Measurements from ENCODE around the gene NTM.

NTM gene

DNA sequence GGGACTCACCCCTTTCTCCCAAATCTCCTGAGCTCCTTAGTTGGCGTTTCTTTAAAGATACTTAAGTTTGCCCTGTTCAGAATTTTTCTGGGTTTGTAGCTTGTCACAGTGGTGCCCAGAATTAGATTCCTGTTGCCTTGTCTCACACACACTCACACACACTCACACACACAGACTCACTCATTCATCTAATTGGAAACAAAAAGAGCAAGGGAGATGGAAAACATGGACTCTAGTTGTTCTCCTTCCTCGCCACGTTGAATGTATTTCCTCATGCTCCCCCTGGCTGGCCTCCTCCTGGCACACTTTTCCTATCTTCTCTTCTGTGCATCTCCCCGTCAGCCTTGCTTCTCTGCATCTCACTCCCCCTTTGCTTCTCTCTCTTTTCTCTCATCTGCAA lies 752.3 kb downstream of the NTM start:
- TF ChIP-seq POU2F2 (IDR thresholded peaks at IDR 0.05; ENCODE audit: low read depth, low read length) (no peak), POLR2AphosphoS5 (IDR thresholded peaks at IDR 0.05; ENCODE audit: low read depth, low read length) (no peak), SPI1 (IDR thresholded peaks at IDR 0.05; ENCODE audit: low read depth, low read length) (no peak), POLR2A (IDR thresholded peaks at IDR 0.05; ENCODE audit: low read depth, low read length) (no peak), TAF1 (IDR thresholded peaks at IDR 0.05; ENCODE audit: low read depth, low read length) (no peak), PAX5 (IDR thresholded peaks at IDR 0.05; ENCODE audit: insufficient read depth, low read length, severe bottlenecking) (no peak)
- FAIRE-seq: no peak
- DNase-seq (ENCODE audit: insufficient read length, low spot score): no peak

DNA sequence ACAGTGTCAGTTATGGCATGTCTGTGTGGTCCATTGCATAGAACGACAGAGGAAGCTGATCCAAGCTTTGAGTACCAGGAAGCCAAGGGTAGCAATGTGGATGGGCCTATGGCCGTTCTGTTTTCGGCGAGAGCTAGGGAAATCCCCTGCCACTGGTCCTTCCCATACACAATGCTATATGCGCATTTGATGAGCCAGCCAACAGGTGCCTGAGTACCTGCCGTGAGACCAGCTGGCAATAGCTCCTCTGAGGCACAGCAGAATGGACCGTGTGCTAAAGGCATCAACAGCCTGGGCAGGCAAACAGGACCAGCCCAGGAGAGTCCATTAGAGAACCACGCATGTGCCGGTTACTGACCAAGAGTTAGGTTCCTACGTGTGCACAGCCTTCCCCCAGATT lies 753.0 kb downstream of the NTM start:
- no peak for TF ChIP-seq TAF1 (IDR thresholded peaks at IDR 0.05; ENCODE audit: low read depth, low read length)
- no peak for TF ChIP-seq POLR2A (IDR thresholded peaks at IDR 0.05; ENCODE audit: low read depth, low read length)
- TF ChIP-seq POU2F2 (IDR thresholded peaks at IDR 0.05; ENCODE audit: low read depth, low read length): no peak
- TF ChIP-seq SPI1 (IDR thresholded peaks at IDR 0.05; ENCODE audit: low read depth, low read length): no peak
- no peak for TF ChIP-seq PAX5 (IDR thresholded peaks at IDR 0.05; ENCODE audit: insufficient read depth, low read length, severe bottlenecking)
- TF ChIP-seq POLR2AphosphoS5 (IDR thresholded peaks at IDR 0.05; ENCODE audit: low read depth, low read length): no peak
- FAIRE-seq (no peak), DNase-seq (ENCODE audit: insufficient read length, low spot score) (no peak)

DNA sequence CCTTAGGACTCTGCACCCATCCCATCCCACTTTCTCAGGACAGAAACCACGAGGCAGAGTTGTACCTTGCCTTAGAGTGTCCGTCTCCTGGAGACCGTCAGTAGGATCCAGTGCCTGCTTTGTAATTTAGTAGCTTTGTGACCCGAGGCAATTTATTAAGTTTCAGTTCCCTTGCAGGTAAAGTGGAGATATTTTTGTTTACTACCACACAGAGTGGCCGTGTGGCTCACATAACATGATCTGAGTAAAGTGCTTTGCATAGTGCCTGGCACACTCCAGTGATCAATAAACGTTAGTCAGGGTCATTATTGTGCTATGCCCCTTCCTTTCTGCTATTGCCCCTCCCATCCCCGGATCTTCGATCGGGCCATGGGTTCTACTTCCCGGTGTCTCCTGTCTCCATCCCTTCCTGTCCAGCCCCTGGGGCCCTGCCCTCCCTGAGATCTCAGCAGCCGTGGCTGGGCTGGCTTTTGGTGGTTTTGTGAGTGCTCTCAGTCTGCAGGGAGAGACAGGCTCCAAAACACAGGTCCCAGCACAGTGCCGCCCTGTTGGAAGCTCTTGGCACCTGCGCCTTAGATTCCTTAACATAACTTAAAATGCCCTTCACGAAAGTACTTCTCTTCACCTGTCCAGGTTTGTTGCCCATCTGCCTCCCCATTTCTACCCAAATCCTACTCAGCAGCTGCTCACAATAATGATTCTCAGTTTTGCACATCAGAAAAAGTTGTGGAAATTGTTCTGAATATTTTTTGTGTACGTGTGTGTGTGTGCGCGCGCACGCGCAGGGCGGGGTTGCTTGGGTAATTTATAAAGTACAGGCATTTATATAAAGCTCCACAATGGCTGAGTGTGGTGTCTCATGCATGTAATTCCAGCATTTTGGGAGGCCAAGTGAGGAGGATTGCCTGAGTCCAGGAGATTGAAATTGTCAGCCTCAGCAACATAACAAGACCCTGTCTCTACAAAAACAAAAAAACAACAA lies 753.7 kb downstream of the NTM start:
- TF ChIP-seq TAF1 (IDR thresholded peaks at IDR 0.05; ENCODE audit: low read depth, low read length): no peak
- TF ChIP-seq SPI1 (IDR thresholded peaks at IDR 0.05; ENCODE audit: low read depth, low read length): peak; percentile 85
- no peak for FAIRE-seq
- DNase-seq (ENCODE audit: insufficient read length, low spot score): no peak

DNA sequence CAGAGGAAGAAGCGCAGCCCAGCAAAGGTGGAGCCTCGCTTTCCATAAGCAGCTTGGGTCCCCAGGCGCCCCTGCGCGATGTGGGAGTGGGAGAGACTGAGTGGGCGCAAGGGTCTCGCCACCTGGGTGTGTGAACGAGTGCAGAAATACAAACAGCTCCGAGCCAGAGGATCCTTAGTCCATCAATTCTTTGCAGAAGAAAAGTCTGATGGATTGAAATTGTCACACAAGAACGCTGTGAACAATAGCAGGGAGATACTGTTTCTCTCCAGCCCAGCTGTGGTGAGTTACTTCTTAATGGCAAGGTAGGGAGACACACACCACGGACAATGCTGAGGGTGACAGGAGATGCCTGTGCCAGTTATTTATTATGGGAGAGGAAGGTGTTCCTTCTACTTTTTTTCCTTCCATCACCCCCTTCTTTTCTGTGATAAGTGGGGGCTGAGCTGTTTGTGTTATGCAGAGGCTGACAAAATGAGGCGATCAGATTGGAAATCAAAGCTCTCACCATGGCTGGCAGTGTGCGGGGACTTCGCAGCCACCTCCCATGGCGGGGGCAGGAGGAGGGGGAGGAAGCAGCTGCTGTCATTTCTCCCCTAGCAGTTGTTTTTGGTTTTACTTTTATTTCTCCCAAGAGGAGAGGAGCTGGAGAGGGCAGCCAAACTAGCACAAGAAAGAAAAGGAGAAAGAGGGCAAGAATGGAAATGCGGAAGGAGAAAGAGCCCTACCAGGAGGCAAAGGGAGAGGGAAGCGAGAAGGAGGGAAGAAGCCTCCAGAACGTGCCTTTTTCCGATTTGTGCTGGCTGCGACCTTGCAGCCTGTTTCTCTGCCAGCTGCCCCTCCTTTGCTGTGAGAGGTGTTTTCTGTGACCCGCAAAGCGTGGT lies 755.8 kb downstream of the NTM start:
- peak; percentile 22 for DNase-seq (ENCODE audit: insufficient read length, low spot score)
- TF ChIP-seq POLR2AphosphoS5 (IDR thresholded peaks at IDR 0.05; ENCODE audit: low read depth, low read length): no peak
- no peak for TF ChIP-seq TAF1 (IDR thresholded peaks at IDR 0.05; ENCODE audit: low read depth, low read length)
- TF ChIP-seq PAX5 (IDR thresholded peaks at IDR 0.05; ENCODE audit: insufficient read depth, low read length, severe bottlenecking): no peak
- TF ChIP-seq POLR2A (IDR thresholded peaks at IDR 0.05; ENCODE audit: low read depth, low read length): no peak
- no peak for TF ChIP-seq SPI1 (IDR thresholded peaks at IDR 0.05; ENCODE audit: low read depth, low read length)
- no peak for TF ChIP-seq POU2F2 (IDR thresholded peaks at IDR 0.05; ENCODE audit: low read depth, low read length)
- FAIRE-seq: no peak

DNA sequence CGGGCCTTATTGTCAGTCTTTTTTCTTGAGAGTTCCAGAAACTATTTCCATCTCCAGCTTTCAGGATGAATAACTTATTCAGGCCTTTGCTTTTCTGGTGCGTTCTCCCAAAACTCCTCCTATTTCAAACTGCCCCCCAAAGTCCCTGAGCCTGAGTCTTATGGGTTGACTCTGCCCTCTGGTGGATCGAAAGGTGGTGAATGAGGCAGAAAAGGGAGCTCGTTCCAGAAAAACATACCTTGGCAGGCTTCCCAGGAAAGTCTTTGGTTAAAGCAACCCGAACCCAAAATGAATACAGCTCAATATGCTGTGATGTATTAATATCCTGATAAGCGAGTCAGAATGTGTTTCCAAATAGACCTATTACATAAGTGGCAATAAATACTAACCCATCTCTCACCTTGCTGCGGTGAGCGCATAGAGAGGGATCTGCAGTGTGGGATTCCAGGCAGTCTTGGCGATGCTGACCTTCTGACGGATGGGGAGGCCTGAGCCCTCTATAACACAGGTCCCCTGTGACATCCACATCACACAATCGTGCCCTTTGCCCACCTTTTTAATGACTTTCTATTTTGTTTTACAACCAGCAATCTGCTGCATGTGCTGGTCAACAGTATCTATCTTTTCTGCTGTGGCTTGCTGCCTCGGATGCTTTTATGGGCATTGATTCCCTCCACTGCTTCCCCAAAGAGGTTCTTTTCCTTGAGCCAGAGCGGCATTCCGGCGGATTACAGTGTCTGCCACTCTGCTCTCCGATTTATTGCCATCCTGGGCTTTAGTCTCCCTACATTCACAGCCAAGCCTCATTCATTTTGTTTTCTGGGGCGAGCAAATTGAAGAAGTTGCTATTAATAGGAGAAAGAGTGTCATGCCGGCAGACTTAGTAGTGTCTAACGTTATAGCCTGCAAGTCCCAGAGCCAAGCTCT lies 756.8 kb downstream of the NTM start:
- no peak for FAIRE-seq
- DNase-seq (ENCODE audit: insufficient read length, low spot score): no peak
- TF ChIP-seq POLR2A (IDR thresholded peaks at IDR 0.05; ENCODE audit: low read depth, low read length): no peak
- no peak for TF ChIP-seq SPI1 (IDR thresholded peaks at IDR 0.05; ENCODE audit: low read depth, low read length)
- TF ChIP-seq POU2F2 (IDR thresholded peaks at IDR 0.05; ENCODE audit: low read depth, low read length): no peak
- TF ChIP-seq POLR2AphosphoS5 (IDR thresholded peaks at IDR 0.05; ENCODE audit: low read depth, low read length): no peak

DNA sequence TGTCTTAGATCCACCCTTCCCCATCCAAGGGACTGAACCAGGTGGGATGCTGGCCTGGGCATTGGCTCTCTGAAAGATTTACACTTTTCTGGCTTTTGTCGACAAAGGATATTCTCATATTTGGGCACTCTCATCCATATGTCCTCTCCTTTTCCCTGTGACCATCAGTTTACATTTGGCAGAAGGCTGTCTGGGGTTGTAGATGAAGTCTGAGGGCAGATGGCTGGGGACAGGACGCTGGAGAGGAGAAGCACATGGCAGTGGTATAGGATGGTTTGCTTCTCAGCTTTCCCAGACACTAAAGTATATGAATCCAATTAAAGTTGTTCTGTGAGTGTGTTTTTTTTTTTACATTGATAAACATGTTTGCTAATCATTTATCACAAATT lies 757.5 kb downstream of the NTM start:
- no peak for FAIRE-seq
- no peak for DNase-seq (ENCODE audit: insufficient read length, low spot score)
- TF ChIP-seq SPI1 (IDR thresholded peaks at IDR 0.05; ENCODE audit: low read depth, low read length) (no peak), TAF1 (IDR thresholded peaks at IDR 0.05; ENCODE audit: low read depth, low read length) (no peak), POLR2AphosphoS5 (IDR thresholded peaks at IDR 0.05; ENCODE audit: low read depth, low read length) (no peak), POLR2A (IDR thresholded peaks at IDR 0.05; ENCODE audit: low read depth, low read length) (no peak), POU2F2 (IDR thresholded peaks at IDR 0.05; ENCODE audit: low read depth, low read length) (no peak), PAX5 (IDR thresholded peaks at IDR 0.05; ENCODE audit: insufficient read depth, low read length, severe bottlenecking) (no peak)

DNA sequence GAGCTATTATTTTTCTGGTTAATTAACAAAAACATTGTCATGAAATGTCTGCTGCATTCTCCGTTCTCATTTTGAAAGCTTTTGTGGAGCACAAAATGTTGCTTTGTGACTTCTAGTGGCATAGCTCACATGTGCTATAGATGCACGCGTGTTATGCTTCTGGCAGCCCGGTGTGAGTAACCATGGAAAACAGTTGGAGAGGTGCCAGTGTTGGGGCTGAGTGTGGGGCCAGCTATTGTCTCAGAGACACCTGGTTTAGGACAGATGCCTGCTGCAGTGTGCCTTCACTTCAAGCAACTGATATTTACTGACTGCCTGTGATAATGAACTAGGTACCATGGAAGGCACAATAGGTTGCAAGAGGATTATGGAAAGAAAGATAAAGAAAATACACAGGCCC lies 760.6 kb downstream of the NTM start:
- no peak for DNase-seq (ENCODE audit: insufficient read length, low spot score)
- TF ChIP-seq POLR2AphosphoS5 (IDR thresholded peaks at IDR 0.05; ENCODE audit: low read depth, low read length) (no peak), TAF1 (IDR thresholded peaks at IDR 0.05; ENCODE audit: low read depth, low read length) (no peak), PAX5 (IDR thresholded peaks at IDR 0.05; ENCODE audit: insufficient read depth, low read length, severe bottlenecking) (no peak), SPI1 (IDR thresholded peaks at IDR 0.05; ENCODE audit: low read depth, low read length) (no peak), POU2F2 (IDR thresholded peaks at IDR 0.05; ENCODE audit: low read depth, low read length) (no peak), POLR2A (IDR thresholded peaks at IDR 0.05; ENCODE audit: low read depth, low read length) (no peak)
- no peak for FAIRE-seq

DNA sequence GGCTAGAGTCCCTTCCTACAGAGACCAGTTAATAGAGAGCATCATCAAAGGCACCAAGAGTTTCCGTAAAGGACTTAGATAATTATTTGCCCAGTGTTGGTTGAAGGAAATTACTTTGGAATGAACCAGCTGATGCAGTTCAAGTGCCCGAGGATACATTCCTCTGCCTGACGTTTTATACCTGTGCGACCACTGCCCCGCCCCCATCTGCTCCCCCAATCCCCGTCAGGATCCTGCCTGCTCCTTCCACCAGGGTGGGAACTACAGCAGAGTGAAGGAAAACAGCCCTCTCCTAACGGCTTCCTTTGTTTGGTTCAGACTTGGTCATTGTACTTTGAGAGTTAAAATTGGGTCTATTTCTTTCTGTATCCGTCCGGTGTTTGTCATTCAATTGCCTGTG lies 761.5 kb downstream of the NTM start:
- TF ChIP-seq PAX5 (IDR thresholded peaks at IDR 0.05; ENCODE audit: insufficient read depth, low read length, severe bottlenecking) (no peak), SPI1 (IDR thresholded peaks at IDR 0.05; ENCODE audit: low read depth, low read length) (no peak), POLR2A (IDR thresholded peaks at IDR 0.05; ENCODE audit: low read depth, low read length) (no peak), POU2F2 (IDR thresholded peaks at IDR 0.05; ENCODE audit: low read depth, low read length) (no peak), TAF1 (IDR thresholded peaks at IDR 0.05; ENCODE audit: low read depth, low read length) (no peak), POLR2AphosphoS5 (IDR thresholded peaks at IDR 0.05; ENCODE audit: low read depth, low read length) (no peak)
- FAIRE-seq: no peak

More for the DNA sequence above, 761.5 kb downstream of the NTM start:
- no peak for DNase-seq (ENCODE audit: insufficient read length, low spot score)

All from GM12891 (cell line).